CMK (cell line): ENCODE results near the gene GSG1L.
"Not testable (repeated sequence)": the region's sequence is repeated elsewhere in the genome, so short reads cannot be mapped to it uniquely, and the experiment has no call there.

Source experiments
- DNase-seq: peaks from one replicate; pipeline ENCODE4 v3.0.0-alpha.2; 2010; ENCODE audit warnings: low read depth

Gene GSG1L

GRCh38 chr16:27899736-27900135 is 163.8 kb downstream of the GSG1L start:
- DNase-seq: no peak

GRCh38 chr16:27894386-27894785 is 169.1 kb downstream of the GSG1L start:
- no peak for DNase-seq

GRCh38 chr16:27892879-27893278 is 170.6 kb downstream of the GSG1L start:
- no peak for DNase-seq

- DNase-seq: no peak
Observed at GRCh38 chr16:27890866-27891265, 172.6 kb downstream of the GSG1L start.

- no peak for DNase-seq
Observed at GRCh38 chr16:27890006-27890405, 173.5 kb downstream of the GSG1L start.

- DNase-seq: no peak
Observed at GRCh38 chr16:27883576-27883975, 179.9 kb downstream of the GSG1L start.

- DNase-seq: no peak
Observed at GRCh38 chr16:27880287-27880686, 183.2 kb downstream of the GSG1L start.

GRCh38 chr16:27879601-27880247 is 183.8 kb downstream of the GSG1L start:
- DNase-seq: no peak

- DNase-seq: not testable (repeated sequence)
Observed at GRCh38 chr16:27872627-27873026, 190.9 kb downstream of the GSG1L start.

- no peak for DNase-seq
Observed at GRCh38 chr16:27870116-27870798, 193.3 kb downstream of the GSG1L start.

- no peak for DNase-seq
Observed at GRCh38 chr16:27869411-27869810, 194.1 kb downstream of the GSG1L start.

- DNase-seq: no peak
Observed at GRCh38 chr16:27868180-27868579, 195.3 kb downstream of the GSG1L start.

- peak; percentile 97 for DNase-seq
Observed at GRCh38 chr16:27867122-27868110, 196.1 kb downstream of the GSG1L start.

- no peak for DNase-seq
Observed at GRCh38 chr16:27863377-27863776, 200.1 kb downstream of the GSG1L start.

- no peak for DNase-seq
Observed at GRCh38 chr16:27862953-27863352, 200.6 kb downstream of the GSG1L start.

GRCh38 chr16:27860091-27860490 is 203.4 kb downstream of the GSG1L start:
- no peak for DNase-seq

- DNase-seq: no peak
Observed at GRCh38 chr16:27859020-27859419, 204.5 kb downstream of the GSG1L start.

- DNase-seq: no peak
Observed at GRCh38 chr16:27853651-27854050, 209.9 kb downstream of the GSG1L start.

GRCh38 chr16:27853101-27853500 is 210.4 kb downstream of the GSG1L start:
- no peak for DNase-seq

GRCh38 chr16:27852681-27853080 is 210.8 kb downstream of the GSG1L start:
- DNase-seq: no peak

- no peak for DNase-seq
Observed at GRCh38 chr16:27852116-27852515, 211.4 kb downstream of the GSG1L start.

- no peak for DNase-seq
Observed at GRCh38 chr16:27851586-27851985, 211.9 kb downstream of the GSG1L start.

GRCh38 chr16:27849621-27850020 is 213.9 kb downstream of the GSG1L start:
- DNase-seq: no peak
